ENCODE data around the gene E2F4.

E2F4 gene, protein sequence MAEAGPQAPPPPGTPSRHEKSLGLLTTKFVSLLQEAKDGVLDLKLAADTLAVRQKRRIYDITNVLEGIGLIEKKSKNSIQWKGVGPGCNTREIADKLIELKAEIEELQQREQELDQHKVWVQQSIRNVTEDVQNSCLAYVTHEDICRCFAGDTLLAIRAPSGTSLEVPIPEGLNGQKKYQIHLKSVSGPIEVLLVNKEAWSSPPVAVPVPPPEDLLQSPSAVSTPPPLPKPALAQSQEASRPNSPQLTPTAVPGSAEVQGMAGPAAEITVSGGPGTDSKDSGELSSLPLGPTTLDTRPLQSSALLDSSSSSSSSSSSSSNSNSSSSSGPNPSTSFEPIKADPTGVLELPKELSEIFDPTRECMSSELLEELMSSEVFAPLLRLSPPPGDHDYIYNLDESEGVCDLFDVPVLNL

GRCh38 chr16:67191995-67192681, at the start of gene E2F4:
E2F4 (plus strand) TSS chr16:67192155; CDS start chr16:67192228, 73 bp downstream.
- DNase-seq, result peak; percentile 95

GRCh38 chr16:67142342-67142741, 49.6 kb upstream of the E2F4 start:
- DNase-seq, result no peak

DNA sequence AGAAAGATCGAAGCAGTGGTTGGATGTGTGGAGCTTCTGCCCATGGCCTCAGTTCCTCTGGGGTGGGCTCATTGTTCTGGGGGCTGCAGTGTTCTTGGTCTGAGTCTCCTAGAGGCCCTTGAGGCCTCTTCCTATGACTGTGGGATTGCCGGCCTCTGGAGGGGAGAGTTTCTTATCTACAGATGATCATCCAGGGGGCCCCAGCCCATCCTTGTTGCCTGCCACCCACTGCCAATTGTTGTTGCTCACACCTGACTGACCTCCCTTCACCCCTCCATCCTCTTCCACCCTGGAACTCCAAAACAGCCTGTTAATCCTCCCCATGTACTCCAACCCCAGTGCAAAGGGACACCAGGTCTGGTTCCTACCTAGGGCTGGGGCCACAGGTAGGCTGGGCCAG, 47.0 kb upstream of the E2F4 start:
- no peak for DNase-seq

DNA sequence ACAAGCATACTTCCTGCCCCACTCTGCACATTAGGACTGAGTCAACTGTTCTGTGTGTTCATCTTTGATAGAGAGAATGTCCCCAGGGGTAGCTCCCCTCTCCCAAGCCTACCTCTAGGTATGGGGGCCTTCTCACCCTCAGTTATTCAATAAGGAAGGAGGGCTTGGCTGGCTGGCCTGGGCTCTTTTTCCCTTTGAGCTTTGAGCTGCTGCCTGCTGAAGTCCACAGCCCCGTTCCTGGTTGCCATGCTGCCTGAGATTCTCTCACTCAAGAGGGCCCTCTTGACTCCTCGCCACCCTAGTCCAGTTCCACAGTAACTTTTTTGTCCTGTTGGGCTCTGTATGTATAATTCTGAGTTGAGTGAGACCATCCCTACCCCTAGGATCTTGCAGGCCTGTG, 46.2 kb upstream of the E2F4 start:
- no peak for DNase-seq

GRCh38 chr16:67146523-67147357, 45.2 kb upstream of the E2F4 start:
- DNase-seq, result no peak

DNA sequence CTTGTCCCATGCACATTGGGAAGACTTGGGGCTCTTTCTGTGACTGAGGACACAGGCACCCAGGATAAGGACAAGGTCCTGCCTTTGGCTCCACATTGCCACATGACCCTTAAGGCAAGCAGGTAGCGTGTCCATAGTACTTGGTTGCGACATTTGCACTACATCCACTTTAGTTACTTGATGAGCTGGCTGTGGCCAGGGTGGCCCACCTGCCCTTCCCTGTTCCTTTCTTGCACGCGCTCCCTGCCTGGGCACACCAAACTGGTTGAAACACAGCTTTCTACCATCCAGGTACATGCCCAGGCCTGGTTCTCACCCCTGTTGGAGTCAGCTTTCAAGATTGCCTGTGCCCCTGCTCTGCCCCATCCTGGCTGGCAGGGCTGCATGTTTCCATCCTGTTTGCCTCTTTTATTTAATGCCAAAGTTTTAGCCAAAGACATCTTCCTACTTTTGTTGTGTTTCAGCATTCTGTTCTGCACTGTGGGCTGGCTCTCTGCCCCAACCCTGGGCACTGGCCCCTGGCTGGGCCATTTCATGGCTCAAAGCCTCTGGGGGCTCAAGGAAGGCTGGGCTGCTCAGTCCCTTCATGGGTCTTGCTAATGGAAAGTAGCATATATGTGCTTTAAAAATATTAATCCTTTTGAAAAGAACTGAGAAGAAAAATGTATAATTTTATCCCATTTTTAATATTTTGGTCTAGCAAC, 44.4 kb upstream of the E2F4 start:
- no peak for DNase-seq

- no peak for DNase-seq
Observed at GRCh38 chr16:67148221-67148620, 43.7 kb upstream of the E2F4 start.

- DNase-seq, result no peak
Observed at GRCh38 chr16:67148656-67149275, 43.2 kb upstream of the E2F4 start.

GRCh38 chr16:67149276-67150046, 42.5 kb upstream of the E2F4 start:
- DNase-seq, result no peak

- peak; percentile 61 for DNase-seq
Observed at GRCh38 chr16:67150047-67150832, 41.7 kb upstream of the E2F4 start.

- DNase-seq, result peak; percentile 51
Observed at GRCh38 chr16:67150833-67151396, 41.0 kb upstream of the E2F4 start, which contains the start of gene B3GNT9. B3GNT9 (minus strand) TSS chr16:67150998; CDS start chr16:67150485, 513 bp downstream.

- no peak for DNase-seq
Observed at GRCh38 chr16:67151431-67152097, 40.4 kb upstream of the E2F4 start.

DNA sequence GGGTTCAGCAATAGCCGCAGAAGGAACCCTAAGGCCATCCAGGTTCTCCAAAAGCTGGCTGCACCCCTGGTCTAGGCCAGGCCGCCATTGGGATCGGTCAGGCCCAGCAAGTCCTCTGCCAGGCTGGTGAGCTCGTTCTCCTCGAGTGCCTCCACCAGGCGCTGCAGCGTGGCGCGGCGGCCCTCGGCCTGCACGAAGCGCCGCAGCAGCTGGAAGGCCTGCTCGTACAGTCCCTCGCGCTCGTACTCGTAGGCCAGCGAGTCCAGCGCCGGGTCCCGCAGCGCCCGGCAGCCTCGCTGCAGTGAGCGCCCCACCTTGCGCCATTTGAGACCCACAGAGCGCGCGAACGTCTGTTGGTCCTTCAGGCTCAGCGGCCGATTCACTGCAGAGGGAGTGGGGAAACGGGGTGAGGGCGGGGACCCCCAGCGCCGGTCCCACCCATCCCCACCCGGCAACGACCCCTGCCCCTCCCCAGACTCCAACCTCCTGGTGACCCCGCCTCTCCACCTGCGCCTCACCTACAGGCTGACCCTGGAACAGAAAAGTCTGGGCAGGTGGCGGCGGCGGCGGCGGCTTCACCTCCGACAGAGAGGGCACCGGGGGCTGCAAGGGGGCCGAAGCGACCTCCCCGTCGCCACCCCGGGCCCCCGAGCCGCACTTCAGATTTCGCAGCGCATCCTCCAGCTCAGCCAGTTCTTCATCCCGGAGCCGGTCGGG, 37.2 kb upstream of the E2F4 start:
- DNase-seq, result no peak

DNA sequence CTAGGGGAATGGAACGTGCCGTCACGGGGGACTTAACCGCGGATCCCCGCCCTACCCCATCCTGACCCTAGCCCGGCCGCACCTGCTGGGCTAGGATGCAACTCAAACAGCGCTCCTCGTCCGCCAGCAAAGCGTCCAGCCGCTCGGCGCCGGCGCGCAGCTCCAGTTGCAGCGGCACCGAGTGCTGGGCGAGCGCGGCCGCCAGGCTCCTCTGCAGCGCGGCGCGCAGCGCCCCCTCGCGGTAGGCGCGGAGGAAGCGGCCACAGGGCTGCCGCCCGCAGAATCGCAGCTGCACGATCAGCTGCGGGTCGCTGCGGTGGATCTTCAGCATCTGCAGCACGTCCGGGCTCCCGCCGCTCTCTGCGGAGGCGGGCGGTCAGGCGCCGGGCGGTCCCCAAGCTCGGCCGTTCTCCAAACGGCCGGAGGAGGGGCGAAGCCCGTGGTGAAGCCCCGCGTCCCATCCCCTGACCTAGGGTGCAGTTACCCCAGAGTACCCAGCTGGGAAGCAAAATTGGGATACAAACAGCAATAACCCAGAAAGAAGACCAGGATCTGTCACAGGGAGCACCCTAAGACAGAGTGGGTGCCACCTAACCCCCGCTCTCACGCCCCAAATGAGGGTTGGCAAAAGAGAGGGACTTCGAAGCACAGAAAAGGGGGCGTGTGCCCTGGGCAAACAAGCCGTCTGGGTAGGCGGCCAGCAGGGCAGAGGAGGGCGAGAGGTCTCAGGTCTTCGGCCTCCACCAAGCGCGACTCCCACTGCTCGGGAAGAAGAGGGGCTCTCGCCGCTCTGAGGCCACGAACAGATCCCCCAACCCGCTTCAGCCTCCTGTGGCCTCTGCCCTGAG, 36.4 kb upstream of the E2F4 start:
- peak; percentile 88 for DNase-seq

DNA sequence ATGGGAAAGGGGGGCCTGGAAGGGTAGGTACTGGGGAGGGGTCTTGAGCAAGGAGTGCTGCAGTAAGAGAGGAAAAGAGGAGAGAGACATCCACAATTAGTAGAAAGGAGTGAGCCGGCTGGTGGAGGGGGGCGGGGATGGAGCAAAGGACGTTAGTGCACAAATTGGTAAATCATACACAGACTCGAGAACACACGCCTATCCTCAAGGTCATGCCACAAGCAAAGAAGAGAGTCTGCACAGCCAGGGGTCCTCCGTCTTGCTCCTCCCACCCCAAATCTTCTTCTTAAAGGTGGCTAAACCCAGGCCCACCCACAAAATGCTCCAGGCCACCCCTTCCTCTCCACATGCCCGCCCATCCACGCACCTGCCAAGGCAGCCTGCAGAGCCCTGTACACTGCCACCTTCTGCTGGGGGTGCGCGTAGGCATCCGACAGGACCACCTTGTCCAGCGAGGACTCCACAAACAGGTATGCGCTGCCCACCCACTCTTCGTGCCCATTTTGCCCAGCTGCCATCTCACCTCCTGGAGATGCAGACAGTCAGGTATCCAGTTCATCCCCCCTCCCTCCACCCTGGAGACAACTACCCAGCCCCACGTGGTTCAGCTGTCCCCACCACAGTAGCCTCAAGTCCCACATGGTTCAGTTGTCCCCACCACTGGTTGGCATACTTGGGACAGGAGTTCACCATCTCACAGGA, 35.7 kb upstream of the E2F4 start:
- no peak for DNase-seq

GRCh38 chr16:67157106-67157748, 34.7 kb upstream of the E2F4 start:
- DNase-seq, result no peak
